GM23338 (cell line): ENCODE measurements around the gene CHN2. TPM values are rescaled to one million over a fixed set of nuclear protein-coding genes. Genes with fewer than 3 reads are reported as not detected.

Experiments
- ATAC-seq: fragments of 200-7000 bp; cut with Tn5 transposase; 3 replicates; pipeline ENCODE4 v1.9.1; 2020
- DNase-seq: peaks from one replicate; pipeline ENCODE4 v3.0.0-alpha.2; 2015; ENCODE audit warnings: low spot score
- H2AFZ ChIP-seq: fragments of 200-600 bp; sonication (generic); 2 replicates; pipeline ENCODE4 v1.8.0; 2016; ENCODE audit warnings: antibody characterized with exemption, mild to moderate bottlenecking, moderate library complexity
- H3F3A ChIP-seq: fragments of 200-600 bp; sonication (generic); replicated peaks from 2 replicates; pipeline ENCODE4 v1.8.0; 2017; ENCODE audit warnings: antibody characterized with exemption, mixed run types, low read depth
- H3K27ac ChIP-seq: fragments of 200-600 bp; sonication (generic); 2 replicates; pipeline ENCODE4 v1.6.1; 2016; ENCODE audit warnings: low read depth
- H3K27me3 ChIP-seq: fragments of 200-600 bp; sonication (generic); 2 replicates; pipeline ENCODE4 v1.8.0; 2016; ENCODE audit warnings: mild to moderate bottlenecking, mixed run types, moderate library complexity; ENCODE audit not compliant: insufficient read depth
- H3K36me3 ChIP-seq: fragments of 200-600 bp; sonication (generic); 2 replicates; pipeline ENCODE4 v1.8.0; 2016; ENCODE audit warnings: mild to moderate bottlenecking; ENCODE audit not compliant: insufficient read depth
- H3K4me1 ChIP-seq: fragments of 200-600 bp; sonication (generic); 2 replicates; pipeline ENCODE4 v1.8.0; 2016; ENCODE audit warnings: mild to moderate bottlenecking, moderate library complexity; ENCODE audit not compliant: insufficient read depth
- H3K4me2 ChIP-seq: fragments of 200-600 bp; sonication (generic); 2 replicates; pipeline ENCODE4 v1.7.1; 2017; ENCODE audit warnings: mixed run types
- H3K4me3 ChIP-seq: fragments of 200-600 bp; sonication (generic); 2 replicates; pipeline ENCODE4 v1.6.1; 2016; ENCODE audit warnings: mixed run types
- H3K79me2 ChIP-seq: fragments of 200-600 bp; sonication (generic); replicated peaks from 2 replicates; pipeline ENCODE4 v1.8.0; 2017; ENCODE audit warnings: mild to moderate bottlenecking; ENCODE audit not compliant: insufficient read depth
- H3K9me2 ChIP-seq: fragments of 200-600 bp; sonication (generic); 2 replicates; pipeline ENCODE4 v1.8.0; 2017; ENCODE audit not compliant: insufficient read depth
- H4K20me1 ChIP-seq: fragments of 200-600 bp; sonication (generic); replicated peaks from 2 replicates; pipeline ENCODE4 v1.8.0; 2017; ENCODE audit warnings: mild to moderate bottlenecking; ENCODE audit not compliant: insufficient read depth
- H3K27ac Mint-ChIP-seq: 2 replicates; pipeline ENCODE4 v1.8.0; 2020; ENCODE audit warnings: inconsistent platforms, mild to moderate bottlenecking, moderate library complexity, mixed read lengths
- H3K27me3 Mint-ChIP-seq: 3 replicates; pipeline ENCODE4 v1.8.0; 2022; ENCODE audit warnings: low read depth, mild to moderate bottlenecking, moderate library complexity, mixed read lengths, inconsistent platforms; ENCODE audit not compliant: insufficient read depth, poor library complexity
- H3K36me3 Mint-ChIP-seq: 3 replicates; pipeline ENCODE4 v1.8.0; 2021; ENCODE audit warnings: low read depth, mild to moderate bottlenecking, inconsistent platforms, moderate library complexity, mixed read lengths
- H3K4me1 Mint-ChIP-seq: 3 replicates; pipeline ENCODE4 v1.8.0; 2020; ENCODE audit warnings: mild to moderate bottlenecking, inconsistent platforms, mixed read lengths
- H3K4me3 Mint-ChIP-seq: 3 replicates; pipeline ENCODE4 v1.8.0; 2021; ENCODE audit warnings: moderate library complexity, mild to moderate bottlenecking, inconsistent platforms, mixed read lengths
- H3K9me3 Mint-ChIP-seq: 3 replicates; pipeline ENCODE4 v1.8.0; 2020; ENCODE audit warnings: moderate library complexity, mild to moderate bottlenecking, inconsistent platforms, mixed read lengths
- CREB1 ChIP-seq: fragments of 250-450 bp; sonication (Bioruptor Pico); IDR thresholded peaks from 2 replicates; pipeline ENCODE4 v1.5.0; 2020; ENCODE audit warnings: low read depth, mild to moderate bottlenecking, moderate library complexity
- EZH2 ChIP-seq: fragments of 200-600 bp; sonication (generic); IDR thresholded peaks from one replicate; pipeline ENCODE4 v1.8.0; 2017; ENCODE audit warnings: antibody characterized with exemption, mild to moderate bottlenecking, low read depth; ENCODE audit not compliant: unreplicated experiment
- EZH2phosphoT487 ChIP-seq: fragments of 200-600 bp; sonication (generic); IDR thresholded peaks from one replicate; pipeline ENCODE4 v1.8.1; 2018; ENCODE audit warnings: antibody characterized with exemption; ENCODE audit not compliant: unreplicated experiment
- JUNB ChIP-seq: IDR thresholded peaks from one replicate; pipeline ENCODE4 v1.6.1; 2016; ENCODE audit warnings: antibody characterized with exemption; ENCODE audit not compliant: unreplicated experiment
- STAT1 ChIP-seq: IDR thresholded peaks from one replicate; pipeline ENCODE4 v1.6.1; 2016; ENCODE audit warnings: antibody characterized with exemption; ENCODE audit not compliant: unreplicated experiment
- polyA plus RNA-seq: library from polyadenylated mRNA; unstranded; fragments of >200 nt; fragmentation: Nextera tagmentation; extraction: Ambion mirVana; gene quantifications from 2 replicates; pipeline ENCODE4 v1.2.1, GENCODE V29; 2016
- total RNA-seq: library from RNA; depleted of rRNA; stranded (reverse); fragments of >200 nt; shearing (Covaris generic); gene quantifications from 2 replicates; pipeline ENCODE4 v1.2.3, GENCODE V29; 2014
- TF ChIP-seq, protein P1 (sequence below): IDR thresholded peaks from one replicate; pipeline ENCODE4 v1.6.1; 2018; ENCODE audit warnings: antibody characterized with exemption; ENCODE audit not compliant: unreplicated experiment
- TF ChIP-seq, protein P2 (sequence below): fragments of 250-450 bp; sonication (Bioruptor Pico); IDR thresholded peaks from 2 replicates; pipeline ENCODE4 v1.5.0; 2020; ENCODE audit warnings: mild to moderate bottlenecking, moderate library complexity

CHN2 gene
- total and polyA plus RNA-seq, 2 experiments from 2014 or later, result 6.1 to 7.5 TPM

DNA sequence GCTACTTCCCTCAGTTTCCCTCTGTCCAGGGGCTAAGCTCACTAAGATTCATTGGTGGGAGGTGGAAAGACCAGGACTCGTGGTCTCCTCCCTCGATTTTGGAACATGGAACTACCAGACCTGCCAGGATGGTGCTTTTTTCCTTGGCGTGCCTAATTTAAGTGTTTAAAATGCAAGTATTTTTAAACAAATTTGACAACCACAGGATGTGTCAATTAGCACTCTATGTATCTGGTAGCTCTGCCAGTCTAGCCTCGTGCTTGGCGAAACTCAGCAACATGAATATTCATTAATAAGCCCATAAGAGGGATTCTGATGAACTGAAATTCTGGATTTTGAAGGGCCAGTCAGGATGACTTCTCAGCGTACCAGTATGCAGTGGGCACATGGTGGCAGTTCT lies 224.1 kb downstream of the CHN2 start:
- no peak overlapping the region for H3K4me2 ChIP-seq
- Mint-ChIP-seq H3K9me3 (no peaks in the 10 kb centered on the region), H3K36me3 (no peaks in the 10 kb centered on the region), H3K4me1 (peaks cover 14% of the 10 kb centered on the region), H3K27me3 (no peaks in the 10 kb centered on the region), H3K27ac (no peak overlapping the region), H3K4me3 (no peak overlapping the region)
- no peak for DNase-seq
- H3K27me3 ChIP-seq, result no peaks in the 10 kb centered on the region
- H3K4me1 ChIP-seq, result no peaks in the 10 kb centered on the region
- no peaks in the 10 kb centered on the region for H3K9me2 ChIP-seq
- H3K27ac ChIP-seq, result no peak overlapping the region
- no peaks in the 10 kb centered on the region for H3F3A ChIP-seq
- H3K4me3 ChIP-seq, result no peak overlapping the region
- TF ChIP-seq, protein P1, sequence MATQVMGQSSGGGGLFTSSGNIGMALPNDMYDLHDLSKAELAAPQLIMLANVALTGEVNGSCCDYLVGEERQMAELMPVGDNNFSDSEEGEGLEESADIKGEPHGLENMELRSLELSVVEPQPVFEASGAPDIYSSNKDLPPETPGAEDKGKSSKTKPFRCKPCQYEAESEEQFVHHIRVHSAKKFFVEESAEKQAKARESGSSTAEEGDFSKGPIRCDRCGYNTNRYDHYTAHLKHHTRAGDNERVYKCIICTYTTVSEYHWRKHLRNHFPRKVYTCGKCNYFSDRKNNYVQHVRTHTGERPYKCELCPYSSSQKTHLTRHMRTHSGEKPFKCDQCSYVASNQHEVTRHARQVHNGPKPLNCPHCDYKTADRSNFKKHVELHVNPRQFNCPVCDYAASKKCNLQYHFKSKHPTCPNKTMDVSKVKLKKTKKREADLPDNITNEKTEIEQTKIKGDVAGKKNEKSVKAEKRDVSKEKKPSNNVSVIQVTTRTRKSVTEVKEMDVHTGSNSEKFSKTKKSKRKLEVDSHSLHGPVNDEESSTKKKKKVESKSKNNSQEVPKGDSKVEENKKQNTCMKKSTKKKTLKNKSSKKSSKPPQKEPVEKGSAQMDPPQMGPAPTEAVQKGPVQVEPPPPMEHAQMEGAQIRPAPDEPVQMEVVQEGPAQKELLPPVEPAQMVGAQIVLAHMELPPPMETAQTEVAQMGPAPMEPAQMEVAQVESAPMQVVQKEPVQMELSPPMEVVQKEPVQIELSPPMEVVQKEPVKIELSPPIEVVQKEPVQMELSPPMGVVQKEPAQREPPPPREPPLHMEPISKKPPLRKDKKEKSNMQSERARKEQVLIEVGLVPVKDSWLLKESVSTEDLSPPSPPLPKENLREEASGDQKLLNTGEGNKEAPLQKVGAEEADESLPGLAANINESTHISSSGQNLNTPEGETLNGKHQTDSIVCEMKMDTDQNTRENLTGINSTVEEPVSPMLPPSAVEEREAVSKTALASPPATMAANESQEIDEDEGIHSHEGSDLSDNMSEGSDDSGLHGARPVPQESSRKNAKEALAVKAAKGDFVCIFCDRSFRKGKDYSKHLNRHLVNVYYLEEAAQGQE, result no peak
- no peak for TF ChIP-seq CREB1 (CRISPR knock-in tag)
- no peak for TF ChIP-seq EZH2
- H3K36me3 ChIP-seq, result no peaks in the 10 kb centered on the region
- no peak overlapping the region for H2AFZ ChIP-seq
- H3K79me2 ChIP-seq, result no peaks in the 10 kb centered on the region
- H4K20me1 ChIP-seq, result no peaks in the 10 kb centered on the region
- ATAC-seq, result no peak

DNA sequence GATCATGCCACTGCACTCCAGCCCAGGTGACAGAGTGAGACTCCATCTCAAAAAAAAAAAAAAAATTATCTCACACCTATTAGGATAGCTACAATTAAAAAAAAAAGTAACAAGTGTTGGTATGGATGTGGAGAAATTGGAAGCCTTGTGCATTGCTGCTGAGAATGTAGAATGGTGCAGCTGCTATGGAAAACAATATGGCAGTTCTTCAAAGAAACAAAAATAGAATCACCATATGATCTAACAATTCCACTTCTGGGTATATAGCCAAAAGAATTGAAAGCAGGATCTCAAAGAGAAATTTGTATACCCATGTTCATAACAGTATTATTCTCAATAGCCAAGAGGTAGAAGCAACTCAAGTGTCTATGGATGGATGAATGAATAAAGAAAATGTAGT lies 225.4 kb downstream of the CHN2 start:
- Histone ChIP-seq H3K4me2 (no peak overlapping the region), H3K36me3 (no peaks in the 10 kb centered on the region), H3K79me2 (no peaks in the 10 kb centered on the region), H4K20me1 (no peaks in the 10 kb centered on the region), H3K27me3 (no peaks in the 10 kb centered on the region), H2AFZ (no peak overlapping the region), H3K27ac (no peak overlapping the region), H3K4me1 (no peaks in the 10 kb centered on the region), H3F3A (no peaks in the 10 kb centered on the region), H3K9me2 (no peaks in the 10 kb centered on the region), H3K4me3 (no peak overlapping the region)
- H3K27ac Mint-ChIP-seq, result no peak overlapping the region
- peaks cover 15% of the 10 kb centered on the region for H3K4me1 Mint-ChIP-seq
- H3K9me3 Mint-ChIP-seq, result no peaks in the 10 kb centered on the region
- no peaks in the 10 kb centered on the region for H3K36me3 Mint-ChIP-seq
- ATAC-seq, result no peak
- DNase-seq, result no peak
- H3K4me3 Mint-ChIP-seq, result no peak overlapping the region
- H3K27me3 Mint-ChIP-seq, result no peaks in the 10 kb centered on the region
- TF ChIP-seq EZH2phosphoT487 (no peak), STAT1 (no peak), JUNB (no peak)
- TF ChIP-seq, protein P1, result no peak
- TF ChIP-seq, protein P2, sequence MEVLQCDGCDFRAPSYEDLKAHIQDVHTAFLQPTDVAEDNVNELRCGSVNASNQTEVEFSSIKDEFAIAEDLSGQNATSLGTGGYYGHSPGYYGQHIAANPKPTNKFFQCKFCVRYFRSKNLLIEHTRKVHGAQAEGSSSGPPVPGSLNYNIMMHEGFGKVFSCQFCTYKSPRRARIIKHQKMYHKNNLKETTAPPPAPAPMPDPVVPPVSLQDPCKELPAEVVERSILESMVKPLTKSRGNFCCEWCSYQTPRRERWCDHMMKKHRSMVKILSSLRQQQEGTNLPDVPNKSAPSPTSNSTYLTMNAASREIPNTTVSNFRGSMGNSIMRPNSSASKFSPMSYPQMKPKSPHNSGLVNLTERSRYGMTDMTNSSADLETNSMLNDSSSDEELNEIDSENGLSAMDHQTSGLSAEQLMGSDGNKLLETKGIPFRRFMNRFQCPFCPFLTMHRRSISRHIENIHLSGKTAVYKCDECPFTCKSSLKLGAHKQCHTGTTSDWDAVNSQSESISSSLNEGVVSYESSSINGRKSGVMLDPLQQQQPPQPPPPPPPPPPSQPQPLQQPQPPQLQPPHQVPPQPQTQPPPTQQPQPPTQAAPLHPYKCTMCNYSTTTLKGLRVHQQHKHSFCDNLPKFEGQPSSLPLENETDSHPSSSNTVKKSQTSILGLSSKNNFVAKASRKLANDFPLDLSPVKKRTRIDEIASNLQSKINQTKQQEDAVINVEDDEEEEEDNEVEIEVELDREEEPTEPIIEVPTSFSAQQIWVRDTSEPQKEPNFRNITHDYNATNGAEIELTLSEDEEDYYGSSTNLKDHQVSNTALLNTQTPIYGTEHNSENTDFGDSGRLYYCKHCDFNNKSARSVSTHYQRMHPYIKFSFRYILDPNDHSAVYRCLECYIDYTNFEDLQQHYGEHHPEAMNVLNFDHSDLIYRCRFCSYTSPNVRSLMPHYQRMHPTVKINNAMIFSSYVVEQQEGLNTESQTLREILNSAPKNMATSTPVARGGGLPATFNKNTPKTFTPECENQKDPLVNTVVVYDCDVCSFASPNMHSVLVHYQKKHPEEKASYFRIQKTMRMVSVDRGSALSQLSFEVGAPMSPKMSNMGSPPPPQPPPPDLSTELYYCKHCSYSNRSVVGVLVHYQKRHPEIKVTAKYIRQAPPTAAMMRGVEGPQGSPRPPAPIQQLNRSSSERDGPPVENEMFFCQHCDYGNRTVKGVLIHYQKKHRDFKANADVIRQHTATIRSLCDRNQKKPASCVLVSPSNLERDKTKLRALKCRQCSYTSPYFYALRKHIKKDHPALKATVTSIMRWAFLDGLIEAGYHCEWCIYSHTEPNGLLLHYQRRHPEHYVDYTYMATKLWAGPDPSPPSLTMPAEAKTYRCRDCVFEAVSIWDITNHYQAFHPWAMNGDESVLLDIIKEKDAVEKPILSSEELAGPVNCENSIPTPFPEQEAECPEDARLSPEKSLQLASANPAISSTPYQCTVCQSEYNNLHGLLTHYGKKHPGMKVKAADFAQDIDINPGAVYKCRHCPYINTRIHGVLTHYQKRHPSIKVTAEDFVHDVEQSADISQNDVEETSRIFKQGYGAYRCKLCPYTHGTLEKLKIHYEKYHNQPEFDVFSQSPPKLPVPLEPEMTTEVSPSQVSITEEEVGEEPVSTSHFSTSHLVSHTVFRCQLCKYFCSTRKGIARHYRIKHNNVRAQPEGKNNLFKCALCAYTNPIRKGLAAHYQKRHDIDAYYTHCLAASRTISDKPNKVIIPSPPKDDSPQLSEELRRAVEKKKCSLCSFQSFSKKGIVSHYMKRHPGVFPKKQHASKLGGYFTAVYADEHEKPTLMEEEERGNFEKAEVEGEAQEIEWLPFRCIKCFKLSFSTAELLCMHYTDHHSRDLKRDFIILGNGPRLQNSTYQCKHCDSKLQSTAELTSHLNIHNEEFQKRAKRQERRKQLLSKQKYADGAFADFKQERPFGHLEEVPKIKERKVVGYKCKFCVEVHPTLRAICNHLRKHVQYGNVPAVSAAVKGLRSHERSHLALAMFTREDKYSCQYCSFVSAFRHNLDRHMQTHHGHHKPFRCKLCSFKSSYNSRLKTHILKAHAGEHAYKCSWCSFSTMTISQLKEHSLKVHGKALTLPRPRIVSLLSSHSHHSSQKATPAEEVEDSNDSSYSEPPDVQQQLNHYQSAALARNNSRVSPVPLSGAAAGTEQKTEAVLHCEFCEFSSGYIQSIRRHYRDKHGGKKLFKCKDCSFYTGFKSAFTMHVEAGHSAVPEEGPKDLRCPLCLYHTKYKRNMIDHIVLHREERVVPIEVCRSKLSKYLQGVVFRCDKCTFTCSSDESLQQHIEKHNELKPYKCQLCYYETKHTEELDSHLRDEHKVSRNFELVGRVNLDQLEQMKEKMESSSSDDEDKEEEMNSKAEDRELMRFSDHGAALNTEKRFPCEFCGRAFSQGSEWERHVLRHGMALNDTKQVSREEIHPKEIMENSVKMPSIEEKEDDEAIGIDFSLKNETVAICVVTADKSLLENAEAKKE (CRISPR knock-in tag), result no peak
